ENCODE results near the gene IL1RAPL1.

IL1RAPL1 gene

GRCh38 chrX:29455702-29456101 lies 868.5 kb downstream of the IL1RAPL1 start:
- H3K9ac ChIP-seq (ENCODE audit: low read depth, low read length), result no peak overlapping the region
- H3K4me1 ChIP-seq (ENCODE audit: control insufficient read depth, insufficient read depth, low read length), result no peaks in the 10 kb centered on the region
- no peaks in the 10 kb centered on the region for H3K9me3 ChIP-seq (ENCODE audit: control insufficient read depth, insufficient read depth, low read length)
- H3K27me3 ChIP-seq (ENCODE audit: control insufficient read depth, insufficient read depth, low read length), result no peaks in the 10 kb centered on the region
- no peak overlapping the region for H3K4me3 ChIP-seq (ENCODE audit: low read depth, low read length)
- H3K36me3 ChIP-seq (ENCODE audit: control insufficient read depth, insufficient read depth, low read length), result no peaks in the 10 kb centered on the region

DNA sequence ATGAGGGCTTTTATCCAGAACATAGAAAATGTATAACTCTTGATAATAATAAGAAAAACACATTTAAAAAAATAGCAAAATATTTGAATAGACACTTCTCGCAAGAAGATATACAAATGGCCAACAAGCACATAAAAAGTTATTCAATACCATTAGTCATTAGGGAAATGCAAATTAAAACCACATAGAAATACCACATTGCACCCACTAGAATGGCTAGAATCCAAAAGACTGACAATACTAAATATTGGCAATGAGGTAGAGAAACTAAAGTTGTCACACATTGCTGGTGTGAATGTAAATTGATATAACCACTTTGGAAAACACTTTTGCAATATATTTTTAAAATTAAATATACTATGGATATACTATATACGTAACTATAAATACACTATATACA lies 873.8 kb downstream of the IL1RAPL1 start:
- Histone ChIP-seq H3K4me3 (ENCODE audit: low read depth, low read length) (no peak overlapping the region), H3K27me3 (ENCODE audit: control insufficient read depth, insufficient read depth, low read length) (no peaks in the 10 kb centered on the region), H3K36me3 (ENCODE audit: control insufficient read depth, insufficient read depth, low read length) (no peaks in the 10 kb centered on the region), H3K9ac (ENCODE audit: low read depth, low read length) (no peak overlapping the region), H3K4me1 (ENCODE audit: control insufficient read depth, insufficient read depth, low read length) (no peaks in the 10 kb centered on the region), H3K9me3 (ENCODE audit: control insufficient read depth, insufficient read depth, low read length) (no peaks in the 10 kb centered on the region)

GRCh38 chrX:29466456-29466855 lies 879.2 kb downstream of the IL1RAPL1 start:
- Histone ChIP-seq H3K4me3 (ENCODE audit: low read depth, low read length) (no peak overlapping the region), H3K9me3 (ENCODE audit: control insufficient read depth, insufficient read depth, low read length) (no peaks in the 10 kb centered on the region), H3K36me3 (ENCODE audit: control insufficient read depth, insufficient read depth, low read length) (no peaks in the 10 kb centered on the region), H3K4me1 (ENCODE audit: control insufficient read depth, insufficient read depth, low read length) (peaks cover 4% of the 10 kb centered on the region), H3K9ac (ENCODE audit: low read depth, low read length) (no peak overlapping the region), H3K27me3 (ENCODE audit: control insufficient read depth, insufficient read depth, low read length) (no peaks in the 10 kb centered on the region)

DNA sequence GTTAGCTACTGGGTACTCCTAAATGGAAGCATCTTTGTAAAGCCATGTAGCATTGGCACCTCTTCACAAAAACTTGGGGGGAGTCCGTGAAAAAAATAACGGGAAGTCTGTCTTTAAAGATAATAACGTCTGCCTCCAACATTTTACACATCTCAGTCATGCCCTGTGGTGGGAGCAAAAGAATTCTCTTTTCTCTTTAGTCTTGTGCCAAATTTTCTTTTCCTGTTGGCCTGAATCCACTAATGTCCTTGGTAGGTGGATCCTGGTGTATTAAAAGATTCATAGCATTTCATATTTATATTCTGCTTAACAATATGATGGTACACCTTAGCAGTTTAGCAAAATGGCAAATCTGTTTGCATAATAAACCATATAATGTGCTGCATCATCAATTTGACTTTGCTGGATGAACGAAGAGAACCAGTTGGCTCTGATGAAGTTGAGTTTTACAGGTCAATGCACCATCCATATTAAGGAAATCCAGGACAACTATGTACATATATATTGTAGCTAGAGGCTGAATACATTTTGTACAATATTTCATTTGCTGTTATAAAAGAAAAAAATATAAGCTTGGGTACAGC lies 881.8 kb downstream of the IL1RAPL1 start:
- Histone ChIP-seq H3K36me3 (ENCODE audit: control insufficient read depth, insufficient read depth, low read length) (no peaks in the 10 kb centered on the region), H3K4me3 (ENCODE audit: low read depth, low read length) (no peak overlapping the region), H3K9me3 (ENCODE audit: control insufficient read depth, insufficient read depth, low read length) (no peaks in the 10 kb centered on the region), H3K4me1 (ENCODE audit: control insufficient read depth, insufficient read depth, low read length) (peaks cover 4% of the 10 kb centered on the region), H3K9ac (ENCODE audit: low read depth, low read length) (no peak overlapping the region), H3K27me3 (ENCODE audit: control insufficient read depth, insufficient read depth, low read length) (no peaks in the 10 kb centered on the region)

DNA sequence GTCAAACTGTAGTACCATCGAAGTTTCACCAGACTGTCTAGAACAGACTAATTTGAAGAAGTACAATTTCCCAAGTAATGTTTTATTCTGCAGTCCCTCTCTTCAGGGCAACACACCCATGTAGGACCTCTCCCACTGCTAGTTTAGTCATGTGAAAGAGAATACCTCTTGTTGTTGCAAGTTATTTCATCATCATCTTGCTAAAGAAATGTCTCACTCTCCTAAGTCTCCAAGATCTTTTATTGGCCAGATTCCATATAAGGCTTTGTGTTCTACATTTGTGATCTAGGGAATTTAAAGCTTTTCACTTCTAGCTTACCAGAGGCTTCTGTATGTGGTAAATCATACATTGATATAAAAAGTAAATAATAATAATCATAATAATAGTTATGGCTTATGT lies 882.8 kb downstream of the IL1RAPL1 start:
- no peaks in the 10 kb centered on the region for H3K27me3 ChIP-seq (ENCODE audit: control insufficient read depth, insufficient read depth, low read length)
- H3K4me1 ChIP-seq (ENCODE audit: control insufficient read depth, insufficient read depth, low read length), result peaks cover 4% of the 10 kb centered on the region
- no peak overlapping the region for H3K9ac ChIP-seq (ENCODE audit: low read depth, low read length)
- H3K36me3 ChIP-seq (ENCODE audit: control insufficient read depth, insufficient read depth, low read length), result no peaks in the 10 kb centered on the region
- H3K9me3 ChIP-seq (ENCODE audit: control insufficient read depth, insufficient read depth, low read length), result no peaks in the 10 kb centered on the region
- no peak overlapping the region for H3K4me3 ChIP-seq (ENCODE audit: low read depth, low read length)

- Histone ChIP-seq H3K4me1 (ENCODE audit: control insufficient read depth, insufficient read depth, low read length) (peaks cover 4% of the 10 kb centered on the region), H3K36me3 (ENCODE audit: control insufficient read depth, insufficient read depth, low read length) (no peaks in the 10 kb centered on the region), H3K9ac (ENCODE audit: low read depth, low read length) (no peak overlapping the region), H3K9me3 (ENCODE audit: control insufficient read depth, insufficient read depth, low read length) (no peaks in the 10 kb centered on the region), H3K27me3 (ENCODE audit: control insufficient read depth, insufficient read depth, low read length) (no peaks in the 10 kb centered on the region), H3K4me3 (ENCODE audit: low read depth, low read length) (no peak overlapping the region)
Observed at GRCh38 chrX:29471829-29472228, 884.6 kb downstream of the IL1RAPL1 start.

GRCh38 chrX:29477878-29478277 lies 890.6 kb downstream of the IL1RAPL1 start:
- no peaks in the 10 kb centered on the region for H3K4me1 ChIP-seq (ENCODE audit: control insufficient read depth, insufficient read depth, low read length)
- no peak overlapping the region for H3K4me3 ChIP-seq (ENCODE audit: low read depth, low read length)
- no peak overlapping the region for H3K9ac ChIP-seq (ENCODE audit: low read depth, low read length)
- no peaks in the 10 kb centered on the region for H3K27me3 ChIP-seq (ENCODE audit: control insufficient read depth, insufficient read depth, low read length)
- no peaks in the 10 kb centered on the region for H3K36me3 ChIP-seq (ENCODE audit: control insufficient read depth, insufficient read depth, low read length)
- no peaks in the 10 kb centered on the region for H3K9me3 ChIP-seq (ENCODE audit: control insufficient read depth, insufficient read depth, low read length)

- no peak overlapping the region for H3K4me3 ChIP-seq (ENCODE audit: low read depth, low read length)
- H3K27me3 ChIP-seq (ENCODE audit: control insufficient read depth, insufficient read depth, low read length), result no peaks in the 10 kb centered on the region
- no peaks in the 10 kb centered on the region for H3K4me1 ChIP-seq (ENCODE audit: control insufficient read depth, insufficient read depth, low read length)
- H3K9ac ChIP-seq (ENCODE audit: low read depth, low read length), result no peak overlapping the region
- H3K36me3 ChIP-seq (ENCODE audit: control insufficient read depth, insufficient read depth, low read length), result no peaks in the 10 kb centered on the region
- no peaks in the 10 kb centered on the region for H3K9me3 ChIP-seq (ENCODE audit: control insufficient read depth, insufficient read depth, low read length)
Observed at GRCh38 chrX:29478336-29479069, 891.3 kb downstream of the IL1RAPL1 start.

DNA sequence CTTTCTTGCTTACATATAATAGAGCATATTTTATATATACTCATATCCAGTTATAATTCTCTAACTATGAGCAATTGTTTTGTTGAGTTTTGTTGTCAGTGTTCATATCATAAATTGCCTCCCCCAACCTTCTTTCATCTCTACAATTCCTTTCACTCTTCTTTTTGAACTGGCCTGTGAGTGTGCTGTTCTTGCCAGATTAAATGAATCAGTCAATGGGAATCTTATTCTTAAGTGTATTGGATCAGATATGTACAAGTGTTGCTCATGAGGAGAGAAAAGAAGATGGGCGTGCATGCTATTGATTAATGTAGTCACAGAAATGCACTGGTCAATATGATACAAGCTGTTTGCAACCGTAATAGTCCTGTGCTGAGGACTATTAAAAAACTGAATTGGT lies 900.0 kb downstream of the IL1RAPL1 start:
- H3K9ac ChIP-seq (ENCODE audit: low read depth, low read length), result no peak overlapping the region
- no peaks in the 10 kb centered on the region for H3K27me3 ChIP-seq (ENCODE audit: control insufficient read depth, insufficient read depth, low read length)
- no peaks in the 10 kb centered on the region for H3K9me3 ChIP-seq (ENCODE audit: control insufficient read depth, insufficient read depth, low read length)
- H3K4me3 ChIP-seq (ENCODE audit: low read depth, low read length), result no peak overlapping the region
- H3K4me1 ChIP-seq (ENCODE audit: control insufficient read depth, insufficient read depth, low read length), result no peaks in the 10 kb centered on the region
- H3K36me3 ChIP-seq (ENCODE audit: control insufficient read depth, insufficient read depth, low read length), result no peaks in the 10 kb centered on the region

- no peak overlapping the region for H3K4me3 ChIP-seq (ENCODE audit: low read depth, low read length)
- H3K27me3 ChIP-seq (ENCODE audit: control insufficient read depth, insufficient read depth, low read length), result no peaks in the 10 kb centered on the region
- no peaks in the 10 kb centered on the region for H3K36me3 ChIP-seq (ENCODE audit: control insufficient read depth, insufficient read depth, low read length)
- H3K9ac ChIP-seq (ENCODE audit: low read depth, low read length), result no peak overlapping the region
- no peaks in the 10 kb centered on the region for H3K9me3 ChIP-seq (ENCODE audit: control insufficient read depth, insufficient read depth, low read length)
- H3K4me1 ChIP-seq (ENCODE audit: control insufficient read depth, insufficient read depth, low read length), result no peaks in the 10 kb centered on the region
Observed at GRCh38 chrX:29487714-29488113, 900.5 kb downstream of the IL1RAPL1 start.

DNA sequence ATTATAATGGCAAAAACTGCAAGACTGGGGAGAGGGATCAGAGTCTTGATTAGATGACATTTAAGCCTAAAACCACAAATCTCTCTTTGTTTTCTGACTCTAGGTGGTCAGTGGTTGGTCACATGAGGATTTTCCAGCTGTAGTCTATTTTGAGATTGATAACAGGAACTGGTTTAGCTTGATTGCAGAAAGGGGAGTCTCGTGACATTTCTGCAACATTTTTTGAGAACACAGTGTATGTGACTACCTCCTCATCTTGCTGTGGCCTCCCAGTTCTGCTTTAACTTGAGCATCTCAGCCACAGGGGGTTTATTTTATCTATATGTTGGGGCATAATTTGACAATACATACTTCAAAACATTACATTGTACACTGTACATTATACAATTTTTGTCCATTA lies 901.7 kb downstream of the IL1RAPL1 start:
- H3K36me3 ChIP-seq (ENCODE audit: control insufficient read depth, insufficient read depth, low read length), result no peaks in the 10 kb centered on the region
- no peak overlapping the region for H3K4me3 ChIP-seq (ENCODE audit: low read depth, low read length)
- no peak overlapping the region for H3K9ac ChIP-seq (ENCODE audit: low read depth, low read length)
- H3K4me1 ChIP-seq (ENCODE audit: control insufficient read depth, insufficient read depth, low read length), result no peaks in the 10 kb centered on the region
- H3K27me3 ChIP-seq (ENCODE audit: control insufficient read depth, insufficient read depth, low read length), result no peaks in the 10 kb centered on the region
- no peaks in the 10 kb centered on the region for H3K9me3 ChIP-seq (ENCODE audit: control insufficient read depth, insufficient read depth, low read length)

DNA sequence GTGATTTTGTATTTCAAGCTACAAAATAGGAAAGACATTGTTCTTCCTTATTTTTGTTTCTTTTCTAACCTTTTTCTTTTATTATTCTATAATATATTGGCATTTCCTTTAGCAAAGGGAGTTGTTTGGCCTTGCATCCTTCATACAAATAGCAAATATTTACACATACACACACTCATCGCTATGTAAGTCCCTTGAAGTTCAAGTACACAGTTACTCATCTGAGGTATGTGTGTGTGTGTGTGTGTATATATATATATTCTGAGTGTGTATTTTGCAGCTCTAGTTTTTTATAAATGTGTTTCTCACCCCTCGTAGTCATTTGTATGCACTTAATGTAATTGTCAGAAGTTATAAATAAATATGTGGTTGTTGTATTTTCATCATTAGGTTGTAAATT lies 903.4 kb downstream of the IL1RAPL1 start:
- Histone ChIP-seq H3K4me1 (ENCODE audit: control insufficient read depth, insufficient read depth, low read length) (no peaks in the 10 kb centered on the region), H3K27me3 (ENCODE audit: control insufficient read depth, insufficient read depth, low read length) (no peaks in the 10 kb centered on the region), H3K4me3 (ENCODE audit: low read depth, low read length) (no peak overlapping the region), H3K9ac (ENCODE audit: low read depth, low read length) (no peak overlapping the region), H3K9me3 (ENCODE audit: control insufficient read depth, insufficient read depth, low read length) (no peaks in the 10 kb centered on the region), H3K36me3 (ENCODE audit: control insufficient read depth, insufficient read depth, low read length) (no peaks in the 10 kb centered on the region)
